ENCODE data around the gene KPNA2. TPM values are rescaled to one million over a fixed set of nuclear protein-coding genes. Genes with fewer than 3 reads are reported as not detected.
"Not testable (repeated sequence)": the region's sequence is repeated elsewhere in the genome, so short reads cannot be mapped to it uniquely, and the experiment has no call there.

KPNA2 gene
- total RNA-seq, 2 experiments from 2014 or later = 64.4 to 65.9 TPM

DNA sequence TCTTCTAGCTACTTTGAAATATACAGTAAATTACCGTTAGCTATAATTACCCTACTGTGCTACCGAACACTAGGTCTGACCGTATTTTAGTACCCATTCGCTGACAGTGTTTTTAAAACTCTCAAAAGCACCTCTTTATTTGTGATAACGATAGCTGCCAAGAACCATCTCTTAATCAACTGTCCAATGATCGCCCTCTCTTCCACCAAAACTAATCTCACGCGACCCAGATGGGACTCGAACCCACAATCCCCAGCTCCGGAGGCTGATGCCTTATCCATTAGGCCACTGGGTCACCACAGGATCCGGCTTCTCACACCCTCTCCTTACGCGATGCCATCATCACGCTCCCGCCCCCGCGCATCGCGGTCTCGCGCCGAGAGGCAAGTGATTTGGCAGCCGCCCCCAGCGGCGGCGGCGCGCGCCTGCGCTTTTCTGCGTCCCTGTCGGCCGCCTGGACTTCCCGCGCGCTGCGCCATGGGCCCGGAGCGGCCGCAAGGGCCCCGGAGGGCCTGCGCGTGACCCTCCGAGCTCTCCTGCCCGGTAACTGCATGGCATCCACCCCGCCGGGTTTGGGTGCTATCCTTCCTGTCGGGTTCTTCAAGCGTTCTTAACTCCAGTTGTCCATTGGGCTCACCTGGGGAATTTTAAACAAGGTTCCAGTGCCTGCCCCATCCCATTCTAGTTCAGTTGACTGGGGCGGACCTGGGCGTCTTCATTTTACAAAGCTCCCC is 15.7 kb upstream of the KPNA2 start:
- no peaks in the 10 kb centered on the region for H3K9me3 Mint-ChIP-seq
- Histone ChIP-seq H3K27me3 (ENCODE audit: control insufficient read depth in 1 of 2, insufficient read depth in 2 of 2, low read length in 2 of 2) (no peaks in the 10 kb centered on the region), H3K9me3 (ENCODE audit: control insufficient read depth in 1 of 2, insufficient read depth in 1 of 2, low read length in 2 of 2) (peaks cover 0 to 6% of the 10 kb centered on the region in 2 experiments), H3K36me3 (ENCODE audit: insufficient read depth, low read length) (no peaks in the 10 kb centered on the region), H3K27ac (ENCODE audit: low read depth in 1 of 2, low read length in 2 of 2) (peak overlapping the region in 1 of 2 donors; percentile 55), H3K4me1 (ENCODE audit: insufficient read depth, low read length) (peaks cover 14% of the 10 kb centered on the region), H3K4me3 (ENCODE audit: low read length) (peak overlapping the region; percentile 74)
- peaks cover 21% of the 10 kb centered on the region for H3K4me1 Mint-ChIP-seq (ENCODE audit: low read depth)
- peaks cover 13% of the 10 kb centered on the region for H3K36me3 Mint-ChIP-seq (ENCODE audit: low read depth)
- ChIA-PET POLR2A (interaction anchor here (1.0 to 2.4 kb wide), 5 partner anchors 9 to 161 kb away, joined by 3 to 18 read pairs (median 4); partner anchors contain the start of genes C17orf58 and KPNA2), CTCF (interaction anchor here (1.2 to 1.4 kb wide), 6 partner anchors 10 to 27 kb away, joined by 3 to 5 read pairs (median 4); partner anchors contain the start of gene KPNA2)
- ATAC-seq (ENCODE audit: poor library complexity) (peak; percentile 93), DNase-seq (peak; percentile 91 to 99 (median 96))
- intact Hi-C loops (cut with DNase I, micrococcal nuclease) = loop anchor here (1.0 to 2.0 kb wide), 3 partner anchors 15 to 25 kb away; partner anchors contain the start of gene KPNA2 (in 2 of the 2)
- peaks cover 9% of the 10 kb centered on the region for H3K27me3 Mint-ChIP-seq
- H3K27ac Mint-ChIP-seq = peak overlapping the region; percentile 92
- TF ChIP-seq, protein P1, sequence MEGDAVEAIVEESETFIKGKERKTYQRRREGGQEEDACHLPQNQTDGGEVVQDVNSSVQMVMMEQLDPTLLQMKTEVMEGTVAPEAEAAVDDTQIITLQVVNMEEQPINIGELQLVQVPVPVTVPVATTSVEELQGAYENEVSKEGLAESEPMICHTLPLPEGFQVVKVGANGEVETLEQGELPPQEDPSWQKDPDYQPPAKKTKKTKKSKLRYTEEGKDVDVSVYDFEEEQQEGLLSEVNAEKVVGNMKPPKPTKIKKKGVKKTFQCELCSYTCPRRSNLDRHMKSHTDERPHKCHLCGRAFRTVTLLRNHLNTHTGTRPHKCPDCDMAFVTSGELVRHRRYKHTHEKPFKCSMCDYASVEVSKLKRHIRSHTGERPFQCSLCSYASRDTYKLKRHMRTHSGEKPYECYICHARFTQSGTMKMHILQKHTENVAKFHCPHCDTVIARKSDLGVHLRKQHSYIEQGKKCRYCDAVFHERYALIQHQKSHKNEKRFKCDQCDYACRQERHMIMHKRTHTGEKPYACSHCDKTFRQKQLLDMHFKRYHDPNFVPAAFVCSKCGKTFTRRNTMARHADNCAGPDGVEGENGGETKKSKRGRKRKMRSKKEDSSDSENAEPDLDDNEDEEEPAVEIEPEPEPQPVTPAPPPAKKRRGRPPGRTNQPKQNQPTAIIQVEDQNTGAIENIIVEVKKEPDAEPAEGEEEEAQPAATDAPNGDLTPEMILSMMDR (IDR thresholded peaks at IDR 0.05) = peak; percentile 44
- H3K4me3 Mint-ChIP-seq = peak overlapping the region; percentile 87

- TF ChIP-seq, protein P1 (IDR thresholded peaks at IDR 0.05) = no peak
- CTCF ChIA-PET = interaction anchor here (1.2 to 1.4 kb wide), 5 partner anchors 9 to 28 kb away, joined by 3 to 5 read pairs (median 4); partner anchors contain the start of gene KPNA2
- Histone ChIP-seq H3K4me3 (ENCODE audit: low read length) (peak overlapping the region; percentile 74), H3K36me3 (ENCODE audit: insufficient read depth, low read length) (no peaks in the 10 kb centered on the region), H3K4me1 (ENCODE audit: insufficient read depth, low read length) (peaks cover 14% of the 10 kb centered on the region), H3K27me3 (ENCODE audit: control insufficient read depth in 1 of 2, insufficient read depth in 2 of 2, low read length in 2 of 2) (no peaks in the 10 kb centered on the region), H3K9me3 (ENCODE audit: control insufficient read depth in 1 of 2, insufficient read depth in 1 of 2, low read length in 2 of 2) (peaks cover 0 to 6% of the 10 kb centered on the region in 2 experiments), H3K27ac (ENCODE audit: low read depth in 1 of 2, low read length in 2 of 2) (peak overlapping the region in 1 of 2 donors; percentile 55)
- Mint-ChIP-seq H3K4me1 (ENCODE audit: low read depth) (peaks cover 20% of the 10 kb centered on the region), H3K9me3 (no peaks in the 10 kb centered on the region), H3K36me3 (ENCODE audit: low read depth) (peaks cover 13% of the 10 kb centered on the region), H3K27me3 (peaks cover 9% of the 10 kb centered on the region), H3K4me3 (peak overlapping the region; percentile 87), H3K27ac (peak overlapping the region; percentile 92)
- peak in 1 of 14 experiments; percentile 15 for DNase-seq
- intact Hi-C loops (cut with DNase I, micrococcal nuclease) = loop anchor here (1.0 to 2.0 kb wide), 2 partner anchors 14 to 15 kb away; partner anchors contain the start of gene KPNA2 (in 2 of the 2)
- POLR2A ChIA-PET = interaction anchor here (1.0 to 2.4 kb wide), 4 partner anchors 13 to 160 kb away, joined by 3 to 18 read pairs (median 10); partner anchors contain the start of genes C17orf58 and KPNA2
- ATAC-seq (ENCODE audit: poor library complexity) = no peak
These were observed 15.2 kb upstream of the KPNA2 start for GRCh38 chr17:68020409-68020756.

DNA sequence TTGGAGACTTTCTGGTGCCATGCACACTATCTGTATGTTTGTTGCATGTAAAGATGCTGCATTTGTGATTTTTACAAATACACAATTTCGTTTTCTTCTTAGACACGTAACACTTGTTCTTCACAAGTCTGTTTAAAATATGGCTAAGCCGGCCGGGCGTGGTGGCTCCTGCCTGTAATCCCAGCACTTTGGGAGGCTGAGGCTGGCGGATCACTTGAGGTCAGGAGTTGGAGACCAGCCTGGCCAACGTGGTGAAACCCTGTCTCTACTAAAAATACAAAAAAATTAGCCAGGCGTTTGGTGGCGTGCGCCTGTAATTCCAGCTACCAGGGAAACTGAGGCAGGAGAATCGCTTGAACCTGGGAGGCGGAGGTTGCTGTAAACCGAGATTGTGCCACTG is 14.7 kb upstream of the KPNA2 start:
- ChIA-PET CTCF (interaction anchor here (1.4 kb wide), 2 partner anchors 9 to 28 kb away, joined by 3 read pairs; no protein-coding TSS in a partner anchor), POLR2A (interaction anchor here (1.7 to 2.4 kb wide), 2 partner anchors 15 to 26 kb away, joined by 16 to 18 read pairs; partner anchors contain the start of genes C17orf58 and KPNA2)
- intact Hi-C loops (cut with DNase I, micrococcal nuclease) = loop anchor here (1.0 to 2.0 kb wide), 2 partner anchors 14 to 15 kb away; partner anchors contain the start of gene KPNA2 (in 2 of the 2)
- H3K27me3 Mint-ChIP-seq; H3K27me3 ChIP-seq (ENCODE audit: control insufficient read depth in 1 of 2, insufficient read depth in 2 of 2, low read length in 2 of 2); H3K9me3 ChIP-seq (ENCODE audit: control insufficient read depth in 1 of 2, insufficient read depth in 1 of 2, low read length in 2 of 2); H3K36me3 ChIP-seq (ENCODE audit: insufficient read depth, low read length); ATAC-seq (ENCODE audit: poor library complexity); H3K9me3 Mint-ChIP-seq; DNase-seq; H3K27ac ChIP-seq (ENCODE audit: low read depth in 1 of 2, low read length in 2 of 2): not testable (repeated sequence)
- H3K4me1 ChIP-seq (ENCODE audit: insufficient read depth, low read length) = peaks cover 14% of the 10 kb centered on the region
- Mint-ChIP-seq H3K36me3 (ENCODE audit: low read depth) (peaks cover 13% of the 10 kb centered on the region), H3K4me1 (ENCODE audit: low read depth) (peaks cover 16% of the 10 kb centered on the region), H3K4me3 (peak overlapping the region; percentile 87), H3K27ac (peak overlapping the region; percentile 92)
- H3K4me3 ChIP-seq (ENCODE audit: low read length) = peak overlapping the region; percentile 74

Data from CD4-positive, alpha-beta T cell (primary cell).